Measurements from ENCODE around the gene TTK.

The TTK gene

GRCh38 chr6:80004173-80005072, at the start of gene TTK:
Gene TTK, plus strand, starts transcription at chr6:80004649. Its CDS starts 1,195 bp downstream, at chr6:80005844.
- peak; percentile 75 for DNase-seq (ENCODE audit: low read depth)

GRCh38 chr6:79954849-79955248, 49.6 kb upstream of the TTK start:
- no peak for DNase-seq (ENCODE audit: low read depth)

- no peak for DNase-seq (ENCODE audit: low read depth)
Measured at GRCh38 chr6:79964607-79965081, 39.8 kb upstream of the TTK start.

GRCh38 chr6:79967178-79967577, 37.3 kb upstream of the TTK start:
- no peak for DNase-seq (ENCODE audit: low read depth)

- DNase-seq (ENCODE audit: low read depth), result no peak
Measured at GRCh38 chr6:79969784-79970183, 34.7 kb upstream of the TTK start.

- DNase-seq (ENCODE audit: low read depth), result no peak
Measured at GRCh38 chr6:79971193-79971592, 33.3 kb upstream of the TTK start.

- DNase-seq (ENCODE audit: low read depth), result no peak
Measured at GRCh38 chr6:79981652-79982051, 22.8 kb upstream of the TTK start.

- no peak for DNase-seq (ENCODE audit: low read depth)
Measured at GRCh38 chr6:79984261-79984660, 20.2 kb upstream of the TTK start.

GRCh38 chr6:79985128-79985527, 19.3 kb upstream of the TTK start:
- no peak for DNase-seq (ENCODE audit: low read depth)

- no peak for DNase-seq (ENCODE audit: low read depth)
Measured at GRCh38 chr6:79989641-79990040, 14.8 kb upstream of the TTK start.

GRCh38 chr6:79993012-79993910, 11.2 kb upstream of the TTK start:
- no peak for DNase-seq (ENCODE audit: low read depth)

GRCh38 chr6:79993911-79994309, 10.5 kb upstream of the TTK start:
- no peak for DNase-seq (ENCODE audit: low read depth)

- DNase-seq (ENCODE audit: low read depth), result no peak
Measured at GRCh38 chr6:79997728-79998127, 6.7 kb upstream of the TTK start.

- DNase-seq (ENCODE audit: low read depth), result no peak
Measured at GRCh38 chr6:80001337-80001736, 3.1 kb upstream of the TTK start.

GRCh38 chr6:80003826-80004172, 650 bp upstream of the TTK start:
- DNase-seq (ENCODE audit: low read depth), result no peak

GRCh38 chr6:80005406-80005805, 957 bp downstream of the TTK start:
- DNase-seq (ENCODE audit: low read depth), result no peak

- no peak for DNase-seq (ENCODE audit: low read depth)
Measured at GRCh38 chr6:80006541-80006940, 2.1 kb downstream of the TTK start.

- no peak for DNase-seq (ENCODE audit: low read depth)
Measured at GRCh38 chr6:80009531-80009930, 5.1 kb downstream of the TTK start.

GRCh38 chr6:80010288-80010687, 5.8 kb downstream of the TTK start:
- DNase-seq (ENCODE audit: low read depth), result no peak

- no peak for DNase-seq (ENCODE audit: low read depth)
Measured at GRCh38 chr6:80015839-80016435, 11.5 kb downstream of the TTK start.

- DNase-seq (ENCODE audit: low read depth), result no peak
Measured at GRCh38 chr6:80020381-80021120, 16.1 kb downstream of the TTK start.

GRCh38 chr6:80021131-80021530, 16.7 kb downstream of the TTK start:
- no peak for DNase-seq (ENCODE audit: low read depth)
